H1 (cell line): ENCODE measurements around the gene ELMO1. TPM values are rescaled to one million over a fixed set of nuclear protein-coding genes. Genes with fewer than 3 reads are reported as not detected.

Experiments
- CTCF ChIA-PET: fragments of 300-600 bp; sonication (Branson Sonifier 250); formaldehyde crosslinking; loops from one replicate; lab custom pipeline; 2021; ENCODE audit not compliant: partially characterized antibody; lab: Charles Lee
- POLR2A ChIA-PET: fragments of 300-600 bp; sonication (Branson Sonifier 250); formaldehyde crosslinking; loops from one replicate; lab custom pipeline; 2021; ENCODE audit warnings: inconsistent platforms; ENCODE audit not compliant: partially characterized antibody; lab: Charles Lee
- DNase-seq, 2 experiments: peaks; one replicate each; pipeline versions ENCODE4 v3.0.0 to v3.0.0-alpha.2; 2010 to 2022; ENCODE audit warnings: low spot score in 2 of 2, low read depth in 1 of 2, mixed read lengths in 1 of 2
- FAIRE-seq: peaks from 2 replicates; lab custom pipeline; 2011; peaks lifted over from hg19 to GRCh38; lab: Jason Lieb, UNC
- H2AFZ ChIP-seq: 2 replicates; pipeline ENCODE4 v1.8.1; 2012; ENCODE audit warnings: low read length, inconsistent platforms
- H2AK5ac ChIP-seq: 2 replicates; pipeline ENCODE4 v1.6.1; 2013; ENCODE audit warnings: low read depth, low read length
- H2BK120ac ChIP-seq: replicated peaks from 2 replicates; pipeline ENCODE3; 2013; ENCODE audit warnings: low read depth, low read length, inconsistent platforms
- H2BK12ac ChIP-seq: 2 replicates; pipeline ENCODE4 v1.6.1; 2013; ENCODE audit warnings: low read depth, low read length
- H2BK15ac ChIP-seq: 2 replicates; pipeline ENCODE4 v1.6.1; 2013; ENCODE audit warnings: low read length
- H2BK20ac ChIP-seq: 2 replicates; pipeline ENCODE4 v1.6.1; 2013; ENCODE audit warnings: low read length
- H2BK5ac ChIP-seq: 2 replicates; pipeline ENCODE4 v1.6.1; 2013; ENCODE audit warnings: low read depth, low read length
- H3K14ac ChIP-seq: 2 replicates; pipeline ENCODE4 v1.6.1; 2013; ENCODE audit warnings: inconsistent platforms; ENCODE audit not compliant: insufficient read length
- H3K18ac ChIP-seq: 2 replicates; pipeline ENCODE4 v1.6.1; 2013; ENCODE audit warnings: low read length; ENCODE audit errors: extremely low read depth
- H3K23ac ChIP-seq: 2 replicates; pipeline ENCODE4 v1.6.1; 2013; ENCODE audit warnings: inconsistent platforms; ENCODE audit not compliant: insufficient read length
- H3K23me2 ChIP-seq: 2 replicates; pipeline ENCODE4 v1.6.1; 2013; ENCODE audit warnings: low read depth, low read length
- H3K27ac ChIP-seq: 2 replicates; pipeline ENCODE4 v1.6.1; 2011; ENCODE audit warnings: low read depth, low read length, inconsistent platforms
- H3K27me3 ChIP-seq, 4 experiments: replicated peaks in 1 of 4; 1 replicate in 1 of 4; 2 replicates in 3 of 4; pipeline versions ENCODE4 v1.6.1 to v1.8.1; 2011 to 2013; ENCODE audit warnings: low read length in 3 of 4, mild to moderate bottlenecking in 3 of 4, inconsistent platforms in 2 of 4, mixed read lengths in 2 of 4, moderate library complexity in 1 of 4; ENCODE audit not compliant: control insufficient read depth in 3 of 4, insufficient read depth in 3 of 4; ENCODE audit errors: extremely low read depth in 1 of 4
- H3K36me3 ChIP-seq, 4 experiments: 2 replicates each; pipeline versions ENCODE4 v1.6.1 to v1.8.1; 2011 to 2013; ENCODE audit warnings: mild to moderate bottlenecking in 4 of 4, low read length in 3 of 4, moderate library complexity in 2 of 4, control low read depth in 1 of 4, inconsistent platforms in 1 of 4; ENCODE audit not compliant: insufficient read depth in 4 of 4, control insufficient read depth in 2 of 4
- H3K4ac ChIP-seq: replicated peaks from 2 replicates; pipeline ENCODE3; 2013; ENCODE audit warnings: low read length, low read depth, mixed read lengths, inconsistent platforms; ENCODE audit not compliant: insufficient read length
- H3K4me1 ChIP-seq, 4 experiments: replicated peaks in 1 of 4; 1 replicate in 1 of 4; 2 replicates in 3 of 4; pipeline versions ENCODE4 v1.6.1 to v1.8.1; 2011 to 2013; ENCODE audit warnings: low read length in 3 of 4, inconsistent platforms in 2 of 4, mixed read lengths in 1 of 4; ENCODE audit not compliant: insufficient read depth in 4 of 4, control insufficient read depth in 3 of 4
- H3K4me2 ChIP-seq, 2 experiments: 2 replicates each; pipeline versions ENCODE4 v1.6.1 to v1.8.1; 2011 to 2013; ENCODE audit warnings: low read depth in 2 of 2, low read length in 2 of 2, control low read depth in 1 of 2, inconsistent platforms in 1 of 2, mild to moderate bottlenecking in 1 of 2; ENCODE audit not compliant: insufficient read depth in 1 of 2
- H3K4me3 ChIP-seq, 4 experiments: fragments of 200-600, 300-600 bp in 1 of 4; sonication (generic), shearing (Covaris generic), sonication (Bioruptor Twin) in 1 of 4; 2 replicates each; pipeline versions ENCODE4 v1.5.1 to v1.8.1; 2011 to 2016; ENCODE audit warnings: low read length in 4 of 4, low read depth in 3 of 4, control low read depth in 2 of 4, inconsistent platforms in 2 of 4, mild to moderate bottlenecking in 2 of 4, mixed read lengths in 1 of 4, moderate library complexity in 1 of 4; ENCODE audit not compliant: insufficient read depth in 2 of 4; ENCODE audit errors: extremely low read depth in 1 of 4
- H3K56ac ChIP-seq: replicated peaks from 2 replicates; pipeline ENCODE3; 2013; ENCODE audit warnings: low read depth, mild to moderate bottlenecking, mixed read lengths, low read length, inconsistent platforms; ENCODE audit not compliant: insufficient read length
- H3K79me1 ChIP-seq: 2 replicates; pipeline ENCODE4 v1.6.1; 2013; ENCODE audit warnings: low read depth, low read length, control low read depth
- H3K79me2 ChIP-seq, 2 experiments: 2 replicates each; pipeline versions ENCODE4 v1.6.1 to v1.8.1; 2012 to 2013; ENCODE audit warnings: low read length in 2 of 2, mild to moderate bottlenecking in 2 of 2, inconsistent platforms in 1 of 2; ENCODE audit not compliant: insufficient read depth in 2 of 2, control insufficient read depth in 1 of 2
- H3K9ac ChIP-seq, 4 experiments: replicated peaks in 1 of 4; 1 replicate in 1 of 4; 2 replicates in 3 of 4; pipeline versions ENCODE4 v1.6.1 to v1.8.1; 2011 to 2013; ENCODE audit warnings: low read depth in 3 of 4, low read length in 3 of 4, control low read depth in 2 of 4, mild to moderate bottlenecking in 2 of 4, moderate library complexity in 2 of 4, inconsistent platforms in 1 of 4; ENCODE audit errors: extremely low read depth in 1 of 4
- H3K9me3 ChIP-seq, 2 experiments: 2 replicates each; pipeline versions ENCODE4 v1.6.1 to v1.8.1; 2012 to 2013; ENCODE audit warnings: mild to moderate bottlenecking in 2 of 2, moderate library complexity in 2 of 2, control low read depth in 1 of 2, inconsistent platforms in 1 of 2, low read depth in 1 of 2, low read length in 1 of 2, mixed read lengths in 1 of 2; ENCODE audit not compliant: insufficient read depth in 2 of 2
- H4K20me1 ChIP-seq, 2 experiments: replicated peaks in 1 of 2; 2 replicates each; pipeline versions ENCODE3 to v1.8.1; 2011 to 2013; ENCODE audit warnings: inconsistent platforms in 2 of 2, low read length in 2 of 2, mild to moderate bottlenecking in 1 of 2; ENCODE audit not compliant: insufficient read depth in 2 of 2, control insufficient read depth in 1 of 2
- H4K5ac ChIP-seq: 2 replicates; pipeline ENCODE4 v1.6.1; 2013; ENCODE audit warnings: low read length, low read depth, mixed read lengths, inconsistent platforms; ENCODE audit not compliant: insufficient read length
- H4K8ac ChIP-seq: 2 replicates; pipeline ENCODE4 v1.8.0; 2013; ENCODE audit warnings: mild to moderate bottlenecking, moderate library complexity, low read length, inconsistent platforms; ENCODE audit not compliant: insufficient read depth; ENCODE audit errors: extremely low read depth
- H4K91ac ChIP-seq: replicated peaks from 2 replicates; pipeline ENCODE3; 2013; ENCODE audit warnings: low read length, mixed read lengths, inconsistent platforms; ENCODE audit not compliant: insufficient read length
- CHD1 ChIP-seq: IDR thresholded peaks from 2 replicates; pipeline ENCODE4 v1.6.1; 2012; ENCODE audit warnings: low read depth, low read length, improper control_type of control experiment
- CHD2 ChIP-seq: IDR thresholded peaks from 2 replicates; pipeline ENCODE4 v1.6.1; 2012; ENCODE audit warnings: low read length, improper control_type of control experiment
- CREB1 ChIP-seq: IDR thresholded peaks from 2 replicates; pipeline ENCODE4 v1.6.1; 2012; ENCODE audit warnings: inconsistent platforms
- EZH2 ChIP-seq: fragments of 200-600 bp; sonication (generic); IDR thresholded peaks from 2 replicates; pipeline ENCODE4 v1.7.1; 2012; ENCODE audit warnings: low read depth, mild to moderate bottlenecking, moderate library complexity, low read length, inconsistent platforms; ENCODE audit not compliant: severe bottlenecking
- FOSL1 ChIP-seq: IDR thresholded peaks from 2 replicates; pipeline ENCODE4 v1.6.1; 2011; ENCODE audit warnings: mild to moderate bottlenecking, low read depth, low read length, moderate library complexity; ENCODE audit not compliant: insufficient read depth
- GABPA ChIP-seq: IDR thresholded peaks from 2 replicates; pipeline ENCODE4 v1.6.1; 2011; ENCODE audit warnings: mild to moderate bottlenecking, low read length, moderate library complexity, borderline replicate concordance; ENCODE audit not compliant: insufficient read depth
- POLR2A ChIP-seq, 2 experiments: IDR thresholded peaks; 1 replicate in 1 of 2; 2 replicates in 1 of 2; pipeline ENCODE4 v1.6.1; 2011; ENCODE audit warnings: low read depth in 2 of 2, low read length in 2 of 2, mild to moderate bottlenecking in 2 of 2; ENCODE audit errors: control extremely low read depth in 1 of 2
- POU5F1 ChIP-seq: IDR thresholded peaks from 2 replicates; pipeline ENCODE4 v1.6.1; 2011; ENCODE audit warnings: low read depth, mild to moderate bottlenecking, low read length, moderate library complexity
- RBBP5 ChIP-seq: IDR thresholded peaks from 2 replicates; pipeline ENCODE4 v1.7.1; 2012; ENCODE audit warnings: low read depth, mild to moderate bottlenecking, inconsistent platforms, low read length, moderate library complexity, borderline replicate concordance
- SP4 ChIP-seq: IDR thresholded peaks from 2 replicates; pipeline ENCODE4 v1.6.1; 2012; ENCODE audit warnings: low read length, inconsistent platforms
- SRF ChIP-seq: IDR thresholded peaks from 2 replicates; pipeline ENCODE4 v1.6.1; 2011; ENCODE audit warnings: mild to moderate bottlenecking, low read depth, low read length, moderate library complexity
- TCF12 ChIP-seq: IDR thresholded peaks from 2 replicates; pipeline ENCODE4 v1.6.1; 2011; ENCODE audit warnings: low read depth, mild to moderate bottlenecking, low read length
- TEAD4 ChIP-seq: IDR thresholded peaks from 2 replicates; pipeline ENCODE4 v1.6.1; 2012; ENCODE audit warnings: low read depth, low read length, inconsistent platforms, mixed read lengths
- WGBS, 2 experiments: shearing (Covaris generic) in 1 of 2; methylation state at CpG; one replicate each; pipeline versions ENCODE4 v1.1.6 to v1.1.7; 2013 to 2015; ENCODE audit warnings: low lambda C conversion rate in 2 of 2, mixed read lengths in 2 of 2, inconsistent platforms in 1 of 2, low coverage in 1 of 2, missing lambda C conversion rate in 1 of 2; ENCODE audit not compliant: insufficient replicate concordance in 2 of 2, insufficient coverage in 1 of 2, insufficient read length in 1 of 2; ENCODE audit errors: extremely low coverage in 1 of 2, missing lambda C conversion rate in 1 of 2; 5-methylcytosine and 5-hydroxymethylcytosine counted together
- polyA plus RNA-seq, 7 experiments: library from polyadenylated mRNA; depleted of rRNA in 3 of 7; stranded (reverse) in 5 of 7; unstranded in 2 of 7; fragments of >200 nt in 5 of 7; fragments of 200-250 nt in 2 of 7; gene quantifications; 1 replicate in 5 of 7; 2 replicates in 1 of 7; 4 replicates in 1 of 7; pipeline versions ENCODE4 v1.2.1 to v1.2.3, GENCODE V29; 2011 to 2013; ENCODE audit warnings: missing spikeins in 2 of 7, mixed read lengths in 2 of 7
- total RNA-seq: library from RNA; stranded (reverse); fragmentation: NEBNext Ultra II Directional; extraction: Animal tissue kit (Norgen Biotek cat#: 25700); gene quantifications from 2 replicates; pipeline ENCODE4 v1.2.1, GENCODE V29; 2021

The ELMO1 gene
- total and polyA plus RNA-seq, 2 of the 8 experiments (the other 6 are each of a cell fraction or from before 2014, with no cell fraction given): 18.4 to 21.0 TPM

DNA sequence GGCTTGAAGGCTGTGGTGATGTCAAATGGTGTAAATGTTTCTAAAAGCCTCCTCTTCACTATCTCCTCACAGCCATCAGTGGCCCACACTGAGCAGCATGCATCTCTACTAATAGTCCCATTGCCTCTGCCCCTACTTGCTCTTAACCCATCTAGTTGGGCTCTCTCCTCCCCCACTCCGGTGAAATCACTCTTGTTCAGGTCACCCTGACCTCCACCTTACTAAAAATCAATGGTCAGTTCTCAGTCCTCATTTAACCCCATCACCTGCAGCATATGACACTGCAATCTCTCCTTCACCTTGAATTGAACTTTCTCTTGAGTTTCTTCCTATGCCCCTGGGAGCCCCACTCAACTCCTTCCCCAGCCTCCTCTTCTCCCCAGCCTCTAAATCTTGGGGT, 369.2 kb downstream of the ELMO1 start:
- H2BK5ac ChIP-seq: no peak overlapping the region
- no peak overlapping the region for H3K14ac ChIP-seq
- H3K79me1 ChIP-seq: no peaks in the 10 kb centered on the region
- no peaks in the 10 kb centered on the region for H3K4me1 ChIP-seq
- ChIA-PET CTCF (no interaction called here), POLR2A (no interaction called here)
- H3K36me3 ChIP-seq: no peaks in the 10 kb centered on the region
- no peak overlapping the region for H2BK15ac ChIP-seq
- H3K4ac ChIP-seq: no peak overlapping the region
- H3K79me2 ChIP-seq: no peaks in the 10 kb centered on the region
- no peaks in the 10 kb centered on the region for H3K9me3 ChIP-seq
- H4K20me1 ChIP-seq: no peaks in the 10 kb centered on the region
- no peaks in the 10 kb centered on the region for H3K23me2 ChIP-seq
- H2BK20ac ChIP-seq: no peak overlapping the region
- H4K5ac ChIP-seq: no peak overlapping the region
- no peak for FAIRE-seq
- H2AFZ ChIP-seq: no peak overlapping the region
- H2BK12ac ChIP-seq: no peak overlapping the region
- H3K27me3 ChIP-seq: no peaks in the 10 kb centered on the region
- H3K4me2 ChIP-seq: no peak overlapping the region
- no peak overlapping the region for H3K4me3 ChIP-seq
- H2AK5ac ChIP-seq: no peak overlapping the region
- H3K56ac ChIP-seq: no peak overlapping the region
- WGBS, 2 experiments: 89% methylated on average over 1 of the region's 1 CpG; no CpG with 5 or more reads in 1 of the 2 experiments
- TF ChIP-seq POU5F1: no peak
- no peak for TF ChIP-seq TCF12
- no peak for TF ChIP-seq FOSL1
- no peak for TF ChIP-seq SRF
- TF ChIP-seq CHD2: no peak
- TF ChIP-seq TEAD4: no peak
- TF ChIP-seq GABPA: no peak
- no peak for TF ChIP-seq POLR2A (IDR thresholded peaks at IDR 0.05; ENCODE audit: control extremely low read depth in 1 of 2, low read depth in 2 of 2, low read length in 2 of 2)
- TF ChIP-seq CREB1: no peak
- no peak for TF ChIP-seq EZH2
- no peak for TF ChIP-seq CHD1
- no peak for TF ChIP-seq SP4
- no peak for TF ChIP-seq RBBP5
- H2BK120ac ChIP-seq: no peak overlapping the region
- H4K8ac ChIP-seq: no peak overlapping the region
- no peak overlapping the region for H3K18ac ChIP-seq
- H3K9ac ChIP-seq: no peak overlapping the region
- no peak overlapping the region for H4K91ac ChIP-seq
- DNase-seq: no peak
- no peak overlapping the region for H3K23ac ChIP-seq
- H3K27ac ChIP-seq: no peak overlapping the region
